Coronary artery (tissue), 2 donors: ENCODE results near the gene SLC25A38.
A peak's percentile ranks its signal among the peaks of the same experiment; 100 is the strongest.

Experiments used
- DNase-seq: peaks from one replicate; pipeline ENCODE4 v3.0.0-alpha.2; 2017; ENCODE audit warnings: low spot score
- H3K27ac ChIP-seq, 2 donors: fragments of 200-600 bp; sonication (generic); one replicate each; pipeline ENCODE4 v1.5.1; 2016 to 2019
- H3K4me3 ChIP-seq: fragments of 200-600 bp; sonication (generic); 2 replicates; pipeline ENCODE4 v1.5.1; 2016; ENCODE audit warnings: mild to moderate bottlenecking, moderate library complexity
- CTCF ChIP-seq: fragments of 200-600 bp; sonication (generic); IDR thresholded peaks from one replicate; pipeline ENCODE4 v1.5.1; 2019; ENCODE audit warnings: antibody characterized with exemption

Gene SLC25A38

DNA sequence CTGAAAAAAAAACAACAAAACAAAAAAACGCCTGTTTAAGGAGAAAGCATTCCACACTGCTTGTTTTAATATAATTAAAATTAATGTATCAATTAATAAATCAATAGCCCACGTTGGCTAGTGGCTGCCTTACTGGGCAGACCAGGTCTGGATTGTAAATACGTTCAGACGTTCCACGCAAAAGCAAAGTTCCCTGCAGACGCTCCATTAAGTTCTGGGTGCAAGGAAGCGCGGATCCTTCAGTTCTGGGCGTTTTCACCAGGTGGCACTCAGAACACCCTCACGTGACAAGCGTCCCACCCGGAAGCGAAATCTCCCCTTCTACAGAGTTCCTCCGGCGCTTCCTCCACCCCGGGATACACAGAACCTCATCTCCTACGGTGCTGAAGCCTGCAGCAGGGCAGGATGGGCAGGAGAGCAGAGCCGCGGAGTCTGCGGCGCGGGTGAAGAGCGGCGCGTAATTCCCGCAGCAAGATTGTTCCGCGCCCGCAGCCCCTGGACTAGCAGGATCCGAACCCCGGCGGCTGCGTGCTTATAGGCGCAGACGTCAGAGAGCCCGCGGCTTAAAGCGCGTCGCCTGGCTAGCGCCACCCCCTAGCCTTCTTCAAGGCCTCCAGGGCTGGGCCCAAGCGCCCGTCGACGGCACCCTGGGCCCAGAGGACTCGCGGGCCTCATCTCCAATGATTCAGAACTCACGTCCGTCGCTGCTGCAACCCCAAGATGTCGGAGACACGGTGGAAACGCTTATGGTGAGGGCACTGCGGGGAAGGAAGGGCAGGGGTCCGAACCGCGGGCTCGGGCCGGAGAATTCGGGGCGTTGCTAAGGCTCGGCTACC is at the start of gene SLC25A38:
TSS of gene SLC25A38 (plus strand) at position 326 of the 836 bp plus-strand sequence. CDS start at position 681, 355 bp downstream.
- no peak for TF ChIP-seq CTCF
- H3K4me3 ChIP-seq = peak within 1 kb of the TSS; percentile 88
- H3K27ac ChIP-seq = peak within 1 kb of the TSS; percentile 93 to 94
- DNase-seq = peak; percentile 86

DNA sequence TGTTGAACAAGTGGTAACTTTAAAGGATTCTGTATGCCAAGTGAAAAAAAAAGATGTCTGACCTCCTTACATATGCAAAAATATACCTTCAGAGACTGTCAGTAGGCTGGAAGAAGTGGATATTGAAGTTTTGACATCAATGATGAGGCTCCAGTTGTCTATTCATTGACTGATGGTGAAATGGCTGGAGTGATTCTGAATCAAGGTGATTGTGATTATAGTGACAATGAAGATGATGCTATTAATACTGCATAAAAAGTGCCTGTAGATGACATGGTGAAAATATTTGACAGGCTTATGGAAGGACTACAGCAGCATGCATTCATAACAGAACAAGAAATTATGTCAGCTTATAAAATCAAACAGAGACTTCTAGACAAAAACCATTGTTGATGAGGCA is 49.6 kb upstream of the SLC25A38 start:
- DNase-seq = no peak
- TF ChIP-seq CTCF = no peak
- no peak overlapping the region for H3K27ac ChIP-seq
- H3K4me3 ChIP-seq = no peak overlapping the region

DNA sequence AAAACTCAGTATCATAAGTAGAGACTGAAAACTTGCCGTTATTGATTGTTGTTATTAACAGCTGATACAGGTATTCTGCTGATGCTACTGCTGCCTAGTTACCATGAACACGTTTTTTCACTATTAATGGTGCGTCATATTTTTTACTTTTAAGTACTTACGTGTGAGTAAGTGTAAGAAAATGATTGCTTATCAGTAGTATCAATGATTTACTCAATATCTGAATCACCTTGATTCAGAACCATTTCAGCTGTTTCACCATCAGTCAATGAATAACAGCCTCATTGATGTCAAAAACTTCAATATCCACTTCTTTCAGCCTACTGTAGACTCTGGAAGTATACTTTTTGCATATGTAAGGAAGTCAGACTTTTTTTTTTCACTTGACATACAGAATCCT is 49.0 kb upstream of the SLC25A38 start:
- no peak overlapping the region for H3K27ac ChIP-seq
- TF ChIP-seq CTCF = no peak
- no peak for DNase-seq
- H3K4me3 ChIP-seq = no peak overlapping the region

DNA sequence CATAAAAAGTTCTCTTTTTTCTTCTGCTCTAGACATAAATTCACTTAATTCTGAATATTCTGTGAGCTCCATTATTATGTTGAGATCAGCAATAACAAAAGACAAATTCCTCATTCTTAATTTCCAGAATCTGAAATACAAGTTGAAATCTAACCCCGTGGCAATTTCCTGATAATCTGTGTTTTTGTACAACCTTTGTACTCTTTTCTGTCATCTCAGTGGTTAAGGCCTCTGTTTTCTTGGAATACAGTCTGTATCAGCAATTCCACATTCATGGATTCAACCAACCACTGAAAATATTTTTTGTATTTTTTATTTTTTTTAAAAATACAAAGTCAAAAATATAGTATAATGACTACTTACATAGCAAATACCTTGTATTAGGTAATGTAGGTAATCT is 45.0 kb upstream of the SLC25A38 start:
- Histone ChIP-seq H3K27ac (no peak overlapping the region), H3K4me3 (no peak overlapping the region)
- TF ChIP-seq CTCF = no peak
- no peak for DNase-seq

- no peak for DNase-seq
- Histone ChIP-seq H3K27ac (no peak overlapping the region), H3K4me3 (no peak overlapping the region)
- TF ChIP-seq CTCF = no peak
Measured at GRCh38 chr3:39339086-39339485, 44.1 kb upstream of the SLC25A38 start.

DNA sequence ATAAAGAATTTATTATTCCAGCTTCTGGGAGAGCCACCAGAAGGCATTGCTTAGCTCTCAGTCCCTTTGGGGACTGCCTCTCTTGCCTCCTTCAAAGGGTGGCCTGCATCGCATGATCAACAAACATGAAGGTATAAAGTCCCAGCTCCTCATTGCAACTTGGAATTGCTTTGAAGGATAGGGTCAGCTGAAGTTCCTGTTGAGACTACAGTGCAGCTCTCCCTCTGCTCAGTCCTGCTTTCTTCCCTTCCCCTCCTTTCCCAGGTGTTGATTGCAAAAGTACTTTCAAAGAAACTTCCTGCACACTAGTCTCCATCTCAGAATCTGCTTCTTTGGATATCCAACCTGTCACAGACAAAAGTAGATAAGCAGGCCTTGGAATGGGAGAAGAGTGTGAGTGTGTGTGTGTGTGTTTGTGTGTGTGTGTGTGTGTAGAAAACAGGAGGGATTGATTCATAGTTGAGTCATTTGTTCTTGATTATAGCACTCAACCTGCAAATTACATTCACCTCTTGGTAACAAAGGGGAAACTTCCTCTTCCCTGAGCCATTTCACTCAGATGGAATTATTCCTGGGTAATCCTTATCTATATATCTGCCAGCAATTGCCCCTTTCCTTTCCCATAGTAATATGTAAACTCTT is 40.0 kb upstream of the SLC25A38 start:
- no peak for DNase-seq
- Histone ChIP-seq H3K27ac (no peak overlapping the region), H3K4me3 (no peak overlapping the region)
- no peak for TF ChIP-seq CTCF

DNA sequence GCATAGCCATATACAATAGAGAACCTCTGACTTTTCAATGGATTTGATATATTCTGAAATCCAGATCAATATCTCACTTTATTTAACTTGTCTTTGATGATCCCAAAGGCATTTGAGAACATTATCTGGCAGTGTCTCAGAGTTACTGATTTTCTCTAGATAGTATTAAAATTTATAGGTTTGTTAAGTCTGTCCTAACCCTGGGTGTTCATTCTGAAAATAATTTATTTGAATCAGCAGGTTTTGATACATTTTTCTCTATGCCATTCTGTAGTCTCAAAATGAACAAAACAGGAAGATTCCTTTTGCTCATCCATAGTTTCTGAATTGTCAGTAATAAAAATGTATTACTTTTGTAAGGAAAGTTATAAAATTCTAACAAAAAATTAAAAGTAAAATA is 39.4 kb upstream of the SLC25A38 start:
- no peak overlapping the region for H3K27ac ChIP-seq
- no peak for DNase-seq
- no peak overlapping the region for H3K4me3 ChIP-seq
- TF ChIP-seq CTCF = no peak
